ENCODE data around the gene PRR5L. TPM values are rescaled to one million over a fixed set of nuclear protein-coding genes. Genes with fewer than 3 reads are reported as not detected.

PRR5L gene
- polyA plus RNA-seq, 1 of the 3 experiments (the other 2 are of a cell fraction): 0.46 TPM

- TF ChIP-seq GABPA (IDR thresholded peaks at IDR 0.05; ENCODE audit: low read depth) (no peak), RXRA (IDR thresholded peaks at IDR 0.05; ENCODE audit: borderline replicate concordance, low read depth) (no peak), FOXJ3 (CRISPR knock-in tag; IDR thresholded peaks at IDR 0.05) (no peak), SMC3 (IDR thresholded peaks at IDR 0.05; ENCODE audit: low read depth, low read length) (no peak), RAD21 (IDR thresholded peaks at IDR 0.05; ENCODE audit: low read length) (no peak), IRF3 (IDR thresholded peaks at IDR 0.05; ENCODE audit: low read depth, low read length) (no peak), NFIC (IDR thresholded peaks at IDR 0.05; ENCODE audit: borderline replicate concordance) (no peak)
These were observed 116.8 kb downstream of the PRR5L start (continued) for GRCh38 chr11:36412781-36413383.

GRCh38 chr11:36417154-36417553 is 121.1 kb downstream of the PRR5L start:
- Histone ChIP-seq H3K9me3 (no peaks in the 10 kb centered on the region), H4K20me1 (ENCODE audit: insufficient read depth) (no peaks in the 10 kb centered on the region), H3K9ac (no peak overlapping the region), H3K4me2 (no peak overlapping the region), H3K9me2 (no peaks in the 10 kb centered on the region), H3F3A (replicated peaks; ENCODE audit: insufficient read depth) (peaks cover 15% of the 10 kb centered on the region), H3K36me3 (replicated peaks in 1 of 2; ENCODE audit: control insufficient read depth in 1 of 2, insufficient read depth in 2 of 2, low read length in 1 of 2) (no peaks in the 10 kb centered on the region), H3K27ac (ENCODE audit: low read depth in 2 of 2, low read length in 1 of 2) (no peak overlapping the region), H2AFZ (ENCODE audit: low read depth) (no peak overlapping the region), H3K4me3 (ENCODE audit: low read depth in 2 of 2, low read length in 1 of 2) (no peak overlapping the region), H3K27me3 (ENCODE audit: insufficient read depth) (no peaks in the 10 kb centered on the region; the same call in 1 of the 2 replicates), H3K79me2 (ENCODE audit: insufficient read depth) (no peaks in the 10 kb centered on the region), H3K4me1 (ENCODE audit: control insufficient read depth in 1 of 2, insufficient read depth in 2 of 2, low read depth in 1 of 2, low read length in 1 of 2) (peaks cover 0 to 17% of the 10 kb centered on the region in 2 experiments; a peak in 2 of 4 replicates)
- POLR2A ChIA-PET: no interaction called here
- no peak for DNase-seq
- CTCF ChIA-PET: interaction anchor here (1.0 kb wide), 1 partner anchor 76 kb away, joined by 3 read pairs; no protein-coding TSS in a partner anchor
- WGBS (ENCODE audit: low lambda C conversion rate): 85% methylated on average over 4 of the region's 5 CpGs
- TF ChIP-seq FOXM1 (IDR thresholded peaks at IDR 0.05; ENCODE audit: low read depth) (no peak), NFIC (IDR thresholded peaks at IDR 0.05; ENCODE audit: borderline replicate concordance) (no peak), MEF2A (IDR thresholded peaks at IDR 0.05; ENCODE audit: borderline replicate concordance, low read depth) (no peak), JUND (IDR thresholded peaks at IDR 0.05) (no peak), EP300 (IDR thresholded peaks at IDR 0.05; ENCODE audit: borderline replicate concordance in 1 of 2, low read depth in 1 of 2, low read length in 1 of 2) (no peak), SMC3 (IDR thresholded peaks at IDR 0.05; ENCODE audit: low read depth, low read length) (no peak), POLR2AphosphoS5 (IDR thresholded peaks at IDR 0.05; ENCODE audit: low read depth, low read length) (no peak), RAD21 (IDR thresholded peaks at IDR 0.05; ENCODE audit: low read length) (no peak), EZH2phosphoT487 (IDR thresholded peaks at IDR 0.05; ENCODE audit: borderline replicate concordance, low read depth) (no peak), RCOR1 (IDR thresholded peaks at IDR 0.05; ENCODE audit: low read length) (no peak), NRF1 (IDR thresholded peaks at IDR 0.05; ENCODE audit: low read depth, low read length) (no peak), FOSL2 (IDR thresholded peaks at IDR 0.05; ENCODE audit: borderline replicate concordance, low read depth) (no peak), MXI1 (IDR thresholded peaks at IDR 0.05; ENCODE audit: low read depth, low read length) (no peak)
- TF ChIP-seq, protein P1, sequence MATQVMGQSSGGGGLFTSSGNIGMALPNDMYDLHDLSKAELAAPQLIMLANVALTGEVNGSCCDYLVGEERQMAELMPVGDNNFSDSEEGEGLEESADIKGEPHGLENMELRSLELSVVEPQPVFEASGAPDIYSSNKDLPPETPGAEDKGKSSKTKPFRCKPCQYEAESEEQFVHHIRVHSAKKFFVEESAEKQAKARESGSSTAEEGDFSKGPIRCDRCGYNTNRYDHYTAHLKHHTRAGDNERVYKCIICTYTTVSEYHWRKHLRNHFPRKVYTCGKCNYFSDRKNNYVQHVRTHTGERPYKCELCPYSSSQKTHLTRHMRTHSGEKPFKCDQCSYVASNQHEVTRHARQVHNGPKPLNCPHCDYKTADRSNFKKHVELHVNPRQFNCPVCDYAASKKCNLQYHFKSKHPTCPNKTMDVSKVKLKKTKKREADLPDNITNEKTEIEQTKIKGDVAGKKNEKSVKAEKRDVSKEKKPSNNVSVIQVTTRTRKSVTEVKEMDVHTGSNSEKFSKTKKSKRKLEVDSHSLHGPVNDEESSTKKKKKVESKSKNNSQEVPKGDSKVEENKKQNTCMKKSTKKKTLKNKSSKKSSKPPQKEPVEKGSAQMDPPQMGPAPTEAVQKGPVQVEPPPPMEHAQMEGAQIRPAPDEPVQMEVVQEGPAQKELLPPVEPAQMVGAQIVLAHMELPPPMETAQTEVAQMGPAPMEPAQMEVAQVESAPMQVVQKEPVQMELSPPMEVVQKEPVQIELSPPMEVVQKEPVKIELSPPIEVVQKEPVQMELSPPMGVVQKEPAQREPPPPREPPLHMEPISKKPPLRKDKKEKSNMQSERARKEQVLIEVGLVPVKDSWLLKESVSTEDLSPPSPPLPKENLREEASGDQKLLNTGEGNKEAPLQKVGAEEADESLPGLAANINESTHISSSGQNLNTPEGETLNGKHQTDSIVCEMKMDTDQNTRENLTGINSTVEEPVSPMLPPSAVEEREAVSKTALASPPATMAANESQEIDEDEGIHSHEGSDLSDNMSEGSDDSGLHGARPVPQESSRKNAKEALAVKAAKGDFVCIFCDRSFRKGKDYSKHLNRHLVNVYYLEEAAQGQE (IDR thresholded peaks at IDR 0.05; ENCODE audit: low read depth, low read length): no peak
- TF ChIP-seq, protein P2, sequence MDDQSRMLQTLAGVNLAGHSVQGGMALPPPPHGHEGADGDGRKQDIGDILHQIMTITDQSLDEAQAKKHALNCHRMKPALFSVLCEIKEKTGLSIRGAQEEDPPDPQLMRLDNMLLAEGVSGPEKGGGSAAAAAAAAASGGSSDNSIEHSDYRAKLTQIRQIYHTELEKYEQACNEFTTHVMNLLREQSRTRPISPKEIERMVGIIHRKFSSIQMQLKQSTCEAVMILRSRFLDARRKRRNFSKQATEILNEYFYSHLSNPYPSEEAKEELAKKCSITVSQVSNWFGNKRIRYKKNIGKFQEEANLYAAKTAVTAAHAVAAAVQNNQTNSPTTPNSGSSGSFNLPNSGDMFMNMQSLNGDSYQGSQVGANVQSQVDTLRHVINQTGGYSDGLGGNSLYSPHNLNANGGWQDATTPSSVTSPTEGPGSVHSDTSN (IDR thresholded peaks at IDR 0.05): no peak

Measured in SK-N-SH (cell line).